B cell (primary cell): ENCODE results near the gene SLC45A2. TPM values are rescaled to one million over a fixed set of nuclear protein-coding genes. Genes with fewer than 3 reads are reported as not detected.

ENCODE experiments used
- ATAC-seq: fragments of 200-7000 bp; cut with Tn5 transposase; one replicate; pipeline ENCODE4 v1.10.0; 2021; ENCODE audit warnings: low read depth, mild to moderate bottlenecking, moderate number of reproducible peaks, moderate library complexity
- CTCF ChIA-PET: fragments of 350-600 bp; sonication (Branson Sonifier 250); formaldehyde crosslinking; loops from one replicate; lab custom pipeline; 2021; ENCODE audit warnings: antibody characterized with exemption, inconsistent platforms; lab: Charles Lee
- POLR2A ChIA-PET: fragments of 350-600 bp; sonication (Branson Sonifier 250); formaldehyde crosslinking; loops from one replicate; lab custom pipeline; 2021; ENCODE audit warnings: antibody characterized with exemption; lab: Charles Lee
- DNase-seq: peaks from one replicate; pipeline ENCODE4 v3.0.0; 2013
- H2AFZ ChIP-seq: 2 replicates; pipeline ENCODE4 v1.6.1; 2012; ENCODE audit warnings: mild to moderate bottlenecking, low read depth, low read length; ENCODE audit not compliant: insufficient read depth, poor library complexity, severe bottlenecking
- H3K27ac ChIP-seq, 2 donors: 1 replicate in 1 of 2; 2 replicates in 1 of 2; pipeline ENCODE4 v1.5.1; 2012 to 2013; ENCODE audit warnings: low read length in 2 of 2, mild to moderate bottlenecking in 2 of 2, moderate library complexity in 1 of 2
- H3K27me3 ChIP-seq, 4 experiments: fragments of 200-600 bp in 1 of 4; sonication (generic) in 1 of 4; replicated peaks in 1 of 4; 1 replicate in 2 of 4; 2 replicates in 2 of 4; pipeline versions ENCODE4 v1.6.1 to v1.7.0; 2013 to 2016; ENCODE audit warnings: low read length in 3 of 4, mild to moderate bottlenecking in 2 of 4, mixed read lengths in 1 of 4, moderate library complexity in 1 of 4; ENCODE audit not compliant: insufficient read depth in 4 of 4, control insufficient read depth in 3 of 4; ENCODE audit errors: control extremely low read depth in 1 of 4
- H3K36me3 ChIP-seq, 2 experiments: replicated peaks in 1 of 2; 1 replicate in 1 of 2; 2 replicates in 1 of 2; pipeline versions ENCODE4 v1.6.1 to v1.7.1; 2013; ENCODE audit warnings: low read length in 1 of 2; ENCODE audit not compliant: insufficient read depth in 2 of 2, control insufficient read depth in 1 of 2; ENCODE audit errors: control extremely low read depth in 1 of 2, extremely low read depth in 1 of 2
- H3K4me1 ChIP-seq, 2 donors: fragments of 200-600 bp in 1 of 2; sonication (generic) in 1 of 2; 1 replicate in 1 of 2; 2 replicates in 1 of 2; pipeline versions ENCODE4 v1.5.1 to v1.6.1; 2013 to 2017; ENCODE audit warnings: low read length in 2 of 2; ENCODE audit not compliant: control insufficient read depth in 2 of 2, insufficient read depth in 2 of 2
- H3K4me2 ChIP-seq: replicated peaks from 2 replicates; pipeline ENCODE3; 2012; ENCODE audit warnings: mild to moderate bottlenecking, low read depth, low read length; ENCODE audit not compliant: poor library complexity, severe bottlenecking
- H3K4me3 ChIP-seq, 5 experiments: fragments of 200-600 bp in 1 of 5; sonication (generic) in 1 of 5; 1 replicate in 3 of 5; 2 replicates in 2 of 5; pipeline versions ENCODE4 v1.5.1 to v1.7.0; 2011 to 2016; ENCODE audit warnings: low read length in 4 of 5, mild to moderate bottlenecking in 4 of 5, low read depth in 2 of 5, control low read depth in 1 of 5, moderate library complexity in 1 of 5; ENCODE audit not compliant: insufficient read depth in 1 of 5; ENCODE audit errors: control extremely low read depth in 1 of 5, extremely low read depth in 1 of 5
- H3K79me2 ChIP-seq: fragments of 200-600 bp; sonication (generic); one replicate; pipeline ENCODE4 v1.6.0; 2016; ENCODE audit warnings: low read length; ENCODE audit not compliant: control insufficient read depth, insufficient read depth
- H3K9ac ChIP-seq: fragments of 200-600 bp; sonication (generic); 2 replicates; pipeline ENCODE4 v1.6.1; 2017; ENCODE audit warnings: mild to moderate bottlenecking, low read length, moderate library complexity
- H3K9me3 ChIP-seq, 3 donors: one replicate each; pipeline versions ENCODE4 v1.6.1 to v1.7.1; 2013; ENCODE audit warnings: low read length in 2 of 3; ENCODE audit not compliant: control insufficient read depth in 2 of 3, insufficient read depth in 1 of 3; ENCODE audit errors: control extremely low read depth in 1 of 3
- H4K20me1 ChIP-seq: 2 replicates; pipeline ENCODE4 v1.6.0; 2012; ENCODE audit warnings: mild to moderate bottlenecking, low read length; ENCODE audit not compliant: insufficient read depth, control insufficient read depth, poor library complexity, severe bottlenecking
- H3K27ac Mint-ChIP-seq: one replicate; pipeline ENCODE4 v1.8.0; 2021; ENCODE audit warnings: mixed read lengths
- H3K27me3 Mint-ChIP-seq: one replicate; pipeline ENCODE4 v1.8.0; 2021; ENCODE audit warnings: mixed read lengths
- H3K4me1 Mint-ChIP-seq: one replicate; pipeline ENCODE4 v1.8.0; 2021; ENCODE audit warnings: mixed read lengths
- H3K4me3 Mint-ChIP-seq: one replicate; pipeline ENCODE4 v1.8.0; 2021; ENCODE audit warnings: mixed read lengths
- H3K9me3 Mint-ChIP-seq: one replicate; pipeline ENCODE4 v1.8.0; 2022; ENCODE audit warnings: mixed read lengths; ENCODE audit not compliant: insufficient read depth
- CTCF ChIP-seq: fragments of 200-600 bp; IDR thresholded peaks from one replicate; pipeline ENCODE4 v1.8.0; 2022; ENCODE audit warnings: antibody characterized with exemption, mild to moderate bottlenecking
- EZH2 ChIP-seq: IDR thresholded peaks from 2 replicates; pipeline ENCODE4 v1.6.1; 2012; ENCODE audit warnings: borderline replicate concordance, low read depth, mild to moderate bottlenecking, moderate library complexity, low read length; ENCODE audit not compliant: insufficient read depth, poor library complexity, severe bottlenecking
- WGBS: methylation state at CpG from one replicate; pipeline ENCODE4 v1.1.5; 2013; ENCODE audit warnings: missing lambda C conversion rate; ENCODE audit not compliant: insufficient coverage; 5-methylcytosine and 5-hydroxymethylcytosine counted together
- intact Hi-C: fragments of 100-400 bp; cut with micrococcal nuclease; formaldehyde crosslinking; loops from one replicate; pipeline ENCODE4 v1.10.0; 2022
- polyA plus RNA-seq: library from polyadenylated mRNA; depleted of rRNA; stranded (reverse); fragments of >200 nt; gene quantifications from 2 replicates; pipeline ENCODE4 v1.2.3, GENCODE V29; 2012
- total RNA-seq, 2 donors: library from RNA; stranded (reverse); fragments of 120-200 nt in 1 of 2; gene quantifications; 1 replicate in 1 of 2; 2 replicates in 1 of 2; pipeline versions ENCODE4 v1.2.3 to v1.2.4, GENCODE V29; 2013 to 2022

SLC45A2 gene
- total and polyA plus RNA-seq, 2 donors (not counting 1 experiment from before 2014, with no cell fraction given) = not detected

- Histone ChIP-seq H3K36me3 (no peaks in the 10 kb centered on the region), H3K9me3 (peaks cover 0 to 21% (median 0%) of the 10 kb centered on the region in 3 donors), H3K9ac (no peak overlapping the region), H4K20me1 (no peaks in the 10 kb centered on the region), H3K27ac (no peak overlapping the region), H2AFZ (peak overlapping the region; percentile 5), H3K4me2 (no peak overlapping the region), H3K4me3 (no peak overlapping the region), H3K4me1 (peaks cover 13 to 20% of the 10 kb centered on the region in 2 donors), H3K27me3 (peaks cover 0 to 47% (median 23%) of the 10 kb centered on the region in 4 experiments), H3K79me2 (no peaks in the 10 kb centered on the region)
- Mint-ChIP-seq H3K4me3 (no peak overlapping the region), H3K27ac (no peak overlapping the region), H3K27me3 (peaks cover 48% of the 10 kb centered on the region), H3K9me3 (no peaks in the 10 kb centered on the region), H3K4me1 (peaks cover 17% of the 10 kb centered on the region)
- intact Hi-C loops = no loop called here
- ChIA-PET CTCF (interaction anchor here (1.0 to 4.4 kb wide), 4 partner anchors 14 to 501 kb away, joined by 3 to 97 read pairs (median 10); no protein-coding TSS in a partner anchor), POLR2A (no interaction called here)
- peak; percentile 6 for DNase-seq
- ATAC-seq = no peak
- 44% methylated on average over 54 of the region's 54 CpGs for WGBS
- TF ChIP-seq EZH2 = no peak
- TF ChIP-seq CTCF = no peak
Measured at GRCh38 chr5:33937017-33937706, 47.3 kb downstream of the SLC45A2 start.

GRCh38 chr5:33936381-33937016 is 48.0 kb downstream of the SLC45A2 start, which contains the start of gene RXFP3:
Gene RXFP3, plus strand, starts transcription at chr5:33936386. Its CDS starts 355 bp downstream, at chr5:33936741.
- Mint-ChIP-seq H3K9me3 (no peaks in the 10 kb centered on the region), H3K4me3 (no peak within 1 kb of the TSS), H3K4me1 (peaks cover 17% of the 10 kb centered on the region), H3K27me3 (peaks cover 43% of the 10 kb centered on the region), H3K27ac (no peak within 1 kb of the TSS)
- Histone ChIP-seq H4K20me1 (no peaks in the 10 kb centered on the region), H3K36me3 (no peaks in the 10 kb centered on the region), H3K9ac (no peak within 1 kb of the TSS), H3K27ac (no peak within 1 kb of the TSS), H3K79me2 (no peaks in the 10 kb centered on the region), H2AFZ (peak within 1 kb of the TSS; percentile 5), H3K4me1 (peaks cover 13 to 20% of the 10 kb centered on the region in 2 donors), H3K9me3 (peaks cover 0 to 21% (median 0%) of the 10 kb centered on the region in 3 donors), H3K27me3 (peaks cover 0 to 41% (median 23%) of the 10 kb centered on the region in 4 experiments), H3K4me3 (no peak within 1 kb of the TSS), H3K4me2 (peak within 1 kb of the TSS; percentile 22)
- 21% methylated on average over 45 of the region's 45 CpGs for WGBS
- ATAC-seq (no peak), DNase-seq (no peak)
- CTCF ChIA-PET = interaction anchor here (0.9 to 4.4 kb wide), 6 partner anchors 13 to 500 kb away, joined by 3 to 97 read pairs (median 8); no protein-coding TSS in a partner anchor
- intact Hi-C loops = no loop called here
- POLR2A ChIA-PET = no interaction called here
- TF ChIP-seq CTCF (no peak), EZH2 (no peak)
